ENCODE data around the gene MTAP. TPM values are rescaled to one million over a fixed set of nuclear protein-coding genes. Genes with fewer than 3 reads are reported as not detected.

The MTAP gene
- total RNA-seq, 1 donor from 2014 or later = 90.0 TPM

DNA sequence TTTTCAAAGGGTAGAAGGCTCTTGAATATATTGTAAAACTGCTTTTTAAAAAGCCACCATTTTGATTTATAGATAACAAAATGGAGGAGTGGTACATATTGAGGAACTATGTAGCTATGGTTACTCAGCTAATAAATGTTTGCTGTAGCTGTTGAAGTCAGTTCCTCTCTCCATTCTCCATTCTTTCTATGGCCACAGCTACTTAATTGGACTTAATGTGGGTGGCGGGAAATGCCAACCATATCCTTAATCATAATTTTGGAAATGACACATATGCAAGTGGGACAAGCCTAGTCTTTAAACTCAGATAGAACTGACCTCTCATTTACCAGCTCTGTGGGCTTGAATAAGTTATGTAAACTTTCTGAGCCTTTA is 181.1 kb downstream of the MTAP start:
- peaks cover 67% of the 10 kb centered on the region for H3K27me3 Mint-ChIP-seq (ENCODE audit: low read depth)
- H3K27ac Mint-ChIP-seq = no peak overlapping the region
- H3K4me1 Mint-ChIP-seq = peaks cover 15% of the 10 kb centered on the region
- no peak for DNase-seq (ENCODE audit: low spot score in 2 of 2, unreplicated experiment in 2 of 2)
- H3K4me3 Mint-ChIP-seq = no peak overlapping the region
- TF ChIP-seq, protein P1, sequence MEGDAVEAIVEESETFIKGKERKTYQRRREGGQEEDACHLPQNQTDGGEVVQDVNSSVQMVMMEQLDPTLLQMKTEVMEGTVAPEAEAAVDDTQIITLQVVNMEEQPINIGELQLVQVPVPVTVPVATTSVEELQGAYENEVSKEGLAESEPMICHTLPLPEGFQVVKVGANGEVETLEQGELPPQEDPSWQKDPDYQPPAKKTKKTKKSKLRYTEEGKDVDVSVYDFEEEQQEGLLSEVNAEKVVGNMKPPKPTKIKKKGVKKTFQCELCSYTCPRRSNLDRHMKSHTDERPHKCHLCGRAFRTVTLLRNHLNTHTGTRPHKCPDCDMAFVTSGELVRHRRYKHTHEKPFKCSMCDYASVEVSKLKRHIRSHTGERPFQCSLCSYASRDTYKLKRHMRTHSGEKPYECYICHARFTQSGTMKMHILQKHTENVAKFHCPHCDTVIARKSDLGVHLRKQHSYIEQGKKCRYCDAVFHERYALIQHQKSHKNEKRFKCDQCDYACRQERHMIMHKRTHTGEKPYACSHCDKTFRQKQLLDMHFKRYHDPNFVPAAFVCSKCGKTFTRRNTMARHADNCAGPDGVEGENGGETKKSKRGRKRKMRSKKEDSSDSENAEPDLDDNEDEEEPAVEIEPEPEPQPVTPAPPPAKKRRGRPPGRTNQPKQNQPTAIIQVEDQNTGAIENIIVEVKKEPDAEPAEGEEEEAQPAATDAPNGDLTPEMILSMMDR (IDR thresholded peaks at IDR 0.05; ENCODE audit: unreplicated experiment) = no peak
- no peaks in the 10 kb centered on the region for H3K36me3 Mint-ChIP-seq
- H3K9me3 Mint-ChIP-seq = no peaks in the 10 kb centered on the region

DNA sequence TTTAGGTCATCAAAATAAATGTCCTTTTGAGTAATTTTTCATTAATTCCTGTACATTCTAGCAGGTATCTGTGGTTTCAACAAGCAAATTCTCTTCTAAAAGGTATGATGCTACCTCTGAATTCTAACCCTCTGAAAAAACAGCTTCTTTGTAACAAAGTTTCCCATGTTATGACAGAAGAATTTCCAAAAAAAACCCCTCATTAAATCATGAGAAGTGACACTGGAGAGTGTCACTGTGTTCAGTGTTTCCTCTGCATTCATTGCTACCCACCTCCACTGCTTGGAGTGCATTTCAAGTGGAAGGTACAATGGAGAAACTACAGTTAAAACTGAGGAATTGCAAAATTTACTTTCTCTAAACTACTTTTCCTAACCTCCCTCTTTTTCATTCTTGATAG is 181.7 kb downstream of the MTAP start:
- Mint-ChIP-seq H3K4me3 (no peak overlapping the region), H3K27ac (no peak overlapping the region), H3K36me3 (no peaks in the 10 kb centered on the region), H3K27me3 (ENCODE audit: low read depth) (peaks cover 67% of the 10 kb centered on the region), H3K9me3 (no peaks in the 10 kb centered on the region), H3K4me1 (peaks cover 15% of the 10 kb centered on the region)
- TF ChIP-seq, protein P1 (IDR thresholded peaks at IDR 0.05; ENCODE audit: unreplicated experiment) = no peak
- no peak for DNase-seq (ENCODE audit: low spot score in 2 of 2, unreplicated experiment in 2 of 2)

DNA sequence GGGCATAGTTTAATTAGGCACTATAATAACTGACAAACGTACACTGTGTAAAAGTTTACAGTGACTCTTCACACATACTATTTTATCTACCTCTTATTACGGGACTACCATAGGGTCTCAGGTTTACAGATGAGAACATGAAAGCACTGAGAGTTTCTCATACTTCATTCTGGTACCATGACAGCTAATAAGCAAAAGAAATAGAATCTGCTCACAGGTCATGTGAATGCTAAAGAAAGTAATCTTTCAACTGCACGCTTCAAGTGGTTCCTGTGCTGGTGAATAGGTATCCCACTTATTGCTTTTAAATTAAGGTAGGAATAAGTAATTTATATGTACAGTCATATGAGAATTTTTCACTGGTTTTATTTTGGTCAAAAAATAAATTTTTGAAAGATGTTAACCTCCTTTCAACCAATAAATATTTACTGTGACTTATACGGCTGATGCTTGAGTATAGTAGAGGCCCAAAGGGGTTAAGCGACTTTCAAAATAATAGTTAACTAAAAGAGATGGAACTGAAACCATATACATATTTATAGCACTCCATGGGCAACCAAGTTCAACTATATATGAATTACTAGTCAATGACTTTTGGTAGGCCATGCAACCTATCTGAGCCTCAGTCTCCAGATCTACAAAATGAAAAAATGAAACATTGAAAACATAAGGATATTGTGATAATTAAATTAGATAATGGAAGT is 183.7 kb downstream of the MTAP start:
- DNase-seq (ENCODE audit: low spot score in 2 of 2, unreplicated experiment in 2 of 2) = no peak
- Mint-ChIP-seq H3K27ac (no peak overlapping the region), H3K4me1 (peaks cover 18% of the 10 kb centered on the region)

More for the DNA sequence above, 183.7 kb downstream of the MTAP start:
- H3K27me3 Mint-ChIP-seq (ENCODE audit: low read depth) = peaks cover 68% of the 10 kb centered on the region
- TF ChIP-seq, protein P1 (IDR thresholded peaks at IDR 0.05; ENCODE audit: unreplicated experiment) = no peak
- H3K4me3 Mint-ChIP-seq = no peak overlapping the region
- H3K36me3 Mint-ChIP-seq = peaks cover 4% of the 10 kb centered on the region
- H3K9me3 Mint-ChIP-seq = no peaks in the 10 kb centered on the region

Other genes starting within 250 kb of the MTAP start
- 79.5 to 88.5 TPM (median 86.1 TPM) in 3 replicates for gene CDKN2A, start 191.8 kb downstream of the MTAP start, total RNA-seq
- 8.2 to 10.8 TPM (median 8.8 TPM) in 3 replicates for gene CDKN2B-AS1, start 192.2 kb downstream of the MTAP start, total RNA-seq
- 40.3 to 47.6 TPM (median 45.2 TPM) in 3 replicates for gene CDKN2B, start 206.7 kb downstream of the MTAP start, total RNA-seq

Measured in mesothelial cell of epicardium (in vitro differentiated cells).